Peyer's patch (tissue), 4 donors: ENCODE measurements around the gene ETS2.

ENCODE experiments used
- CTCF ChIP-seq, 6 experiments: fragments of 450-650 bp in 4 of 6; fragments of 200-600 bp in 2 of 6; sonication (generic) in 1 of 6; IDR thresholded peaks; one replicate each; pipeline ENCODE4 v1.5.1; 2017 to 2019; ENCODE audit warnings: antibody characterized with exemption in 6 of 6, mild to moderate bottlenecking in 3 of 6, moderate library complexity in 1 of 6
- POLR2A ChIP-seq, 2 donors: fragments of 450-650 bp; IDR thresholded peaks; one replicate each; pipeline ENCODE4 v1.5.1; 2017; ENCODE audit warnings: antibody characterized with exemption in 2 of 2, mild to moderate bottlenecking in 2 of 2, moderate library complexity in 2 of 2

GRCh38 chr21:38759413-38759812, 46.3 kb upstream of the ETS2 start:
- no peak for TF ChIP-seq POLR2A (IDR thresholded peaks at IDR 0.05)
- no peak for TF ChIP-seq CTCF (IDR thresholded peaks at IDR 0.05)
